GM12878 (cell line): ENCODE results near the gene HNF4A. TPM values are rescaled to one million over a fixed set of nuclear protein-coding genes. Genes with fewer than 3 reads are reported as not detected.

Source experiments
- ATAC-seq: fragments of 200-7000 bp; cut with Tn5 transposase; 3 replicates; pipeline ENCODE4 v1.9.1; 2020; ENCODE audit warnings: mild to moderate bottlenecking, moderate library complexity
- BruUV-seq: library from RNA; stranded (reverse); fragments of 400-500 nt; replicated peaks from 2 replicates; lab custom pipeline; 2021; lab: Mats Ljungman, UMichigan
- CTCF ChIA-PET: fragments of 300-600 bp; sonication (Branson Sonifier 250); formaldehyde crosslinking; extraction: SDS; loops from one replicate; lab custom pipeline; 2021; ENCODE audit warnings: inconsistent platforms; lab: Yijun Ruan, JAX
- POLR2A ChIA-PET: fragments of 350-600 bp; formaldehyde crosslinking; extraction: SDS; loops from one replicate; lab custom pipeline; 2021; ENCODE audit warnings: inconsistent platforms; lab: Charles Lee
- RAD21 ChIA-PET: fragments of 300-600 bp; sonication (Branson Sonifier 250); formaldehyde crosslinking; loops from one replicate; lab custom pipeline; 2023; ENCODE audit warnings: antibody characterized with exemption; ENCODE audit not compliant: unreplicated experiment; lab: Charles Lee
- SMC1A ChIA-PET: fragments of 300-600 bp; sonication (Branson Sonifier 250); formaldehyde crosslinking; loops from one replicate; lab custom pipeline; 2023; ENCODE audit not compliant: unreplicated experiment, uncharacterized antibody; lab: Charles Lee
- DNase-seq: peaks from one replicate; pipeline ENCODE4 v3.0.0-alpha.2; 2011; ENCODE audit warnings: low read depth, low spot score
- FAIRE-seq: peaks from 3 replicates; lab custom pipeline; 2011; peaks lifted over from hg19 to GRCh38; lab: Jason Lieb, UNC
- H2AFZ ChIP-seq: 2 replicates; pipeline ENCODE4 v1.6.0; 2011; ENCODE audit warnings: low read depth, low read length, control low read depth; ENCODE audit not compliant: control insufficient read depth
- H3K27ac ChIP-seq: 2 replicates; pipeline ENCODE4 v1.5.1; 2011; ENCODE audit warnings: control low read depth; ENCODE audit not compliant: control insufficient read depth, insufficient read depth
- H3K27me3 ChIP-seq, 2 experiments: replicated peaks in 1 of 2; 2 replicates each; pipeline versions ENCODE4 v1.6.0 to v1.6.1; 2011; ENCODE audit warnings: low read length in 1 of 2; ENCODE audit not compliant: control insufficient read depth in 2 of 2, insufficient read depth in 2 of 2
- H3K36me3 ChIP-seq, 2 experiments: 2 replicates each; pipeline ENCODE4 v1.5.1; 2011; ENCODE audit warnings: low read length in 1 of 2; ENCODE audit not compliant: control insufficient read depth in 2 of 2, insufficient read depth in 2 of 2
- H3K4me1 ChIP-seq: 2 replicates; pipeline ENCODE4 v1.6.1; 2011; ENCODE audit warnings: mild to moderate bottlenecking, low read length, moderate library complexity, mixed read lengths; ENCODE audit not compliant: control insufficient read depth, insufficient read depth
- H3K4me2 ChIP-seq: 2 replicates; pipeline ENCODE4 v1.6.0; 2011; ENCODE audit warnings: control low read depth; ENCODE audit not compliant: control insufficient read depth, insufficient read depth
- H3K4me3 ChIP-seq: fragments of 200-600 bp; sonication (generic); 2 replicates; pipeline ENCODE4 v1.5.1; 2016
- H3K79me2 ChIP-seq: 2 replicates; pipeline ENCODE4 v1.6.0; 2011; ENCODE audit warnings: low read length; ENCODE audit not compliant: control insufficient read depth, insufficient read depth
- H3K9ac ChIP-seq: 2 replicates; pipeline ENCODE4 v1.8.0; 2011; ENCODE audit warnings: low read length, control low read depth, mixed read lengths; ENCODE audit not compliant: control insufficient read depth, insufficient read depth
- H3K9me3 ChIP-seq: replicated peaks from 3 replicates; pipeline ENCODE4 v1.5.1; 2011; ENCODE audit warnings: mild to moderate bottlenecking, low read length; ENCODE audit not compliant: control insufficient read depth, insufficient read depth
- H4K20me1 ChIP-seq: 2 replicates; pipeline ENCODE4 v1.6.0; 2011; ENCODE audit not compliant: control insufficient read depth, insufficient read depth
- ATF2 ChIP-seq: IDR thresholded peaks from 2 replicates; pipeline ENCODE4 v1.6.1; 2012; ENCODE audit warnings: low read length, inconsistent platforms
- BCL11A ChIP-seq: IDR thresholded peaks from 2 replicates; pipeline ENCODE4 v1.6.1; 2011; ENCODE audit warnings: low read depth, low read length
- BCLAF1 ChIP-seq: fragments of 450-650 bp; IDR thresholded peaks from 2 replicates; pipeline ENCODE4 v1.6.1; 2017; ENCODE audit warnings: antibody characterized with exemption, mild to moderate bottlenecking, moderate library complexity
- BMI1 ChIP-seq: fragments of 450-650 bp; IDR thresholded peaks from 2 replicates; pipeline ENCODE4 v1.6.1; 2016; ENCODE audit warnings: mild to moderate bottlenecking, moderate library complexity, borderline replicate concordance
- CBFB ChIP-seq: IDR thresholded peaks from 2 replicates; pipeline ENCODE4 v1.6.1; 2016; ENCODE audit warnings: antibody characterized with exemption, low read depth
- CREB1 ChIP-seq: IDR thresholded peaks from 2 replicates; pipeline ENCODE4 v1.6.1; 2012; ENCODE audit warnings: low read depth, mild to moderate bottlenecking, inconsistent platforms
- IKZF2 ChIP-seq, 2 experiments: fragments of 450-650 bp; IDR thresholded peaks; 2 replicates each; pipeline ENCODE4 v1.6.1; 2017; ENCODE audit warnings: mild to moderate bottlenecking in 2 of 2, moderate library complexity in 2 of 2
- NBN ChIP-seq: fragments of 450-650 bp; IDR thresholded peaks from 2 replicates; pipeline ENCODE4 v1.6.1; 2016
- NRF1 ChIP-seq: conservative IDR thresholded peaks from 2 replicates; pipeline ENCODE4 v1.6.1; 2011; ENCODE audit warnings: mild to moderate bottlenecking, low read depth, low read length, improper control_type of control experiment
- SIN3A ChIP-seq: IDR thresholded peaks from 2 replicates; pipeline ENCODE4 v1.6.1; 2012; ENCODE audit warnings: low read depth, low read length, improper control_type of control experiment
- WGBS: methylation state at CpG from one replicate; pipeline ENCODE4 v1.1.6; 2016; ENCODE audit warnings: low lambda C conversion rate; ENCODE audit not compliant: insufficient replicate concordance, insufficient coverage; ENCODE audit errors: missing lambda C conversion rate; 5-methylcytosine and 5-hydroxymethylcytosine counted together
- in situ Hi-C: fragments of 300-500 bp; cut with MboI; formaldehyde crosslinking; loops from 9 replicates; pipeline ENCODE4 v1.14.3; 2018; ENCODE audit warnings: mixed read lengths
- intact Hi-C: fragments of 100-400 bp; cut with micrococcal nuclease; formaldehyde crosslinking; loops from one replicate; pipeline ENCODE4 v1.14.2; 2022; ENCODE audit not compliant: unreplicated experiment
- polyA plus RNA-seq, 11 experiments: library from polyadenylated mRNA; depleted of rRNA in 4 of 11; unstranded in 6 of 11; stranded (reverse) in 5 of 11; fragments of >200 nt; fragmentation: Nextera tagmentation in 4 of 11; fragmentation: Illumina TruSeq in 1 of 11; extraction: Ambion mirVana in 4 of 11; extraction: Trizol in 1 of 11; gene quantifications; 1 replicate in 1 of 11; 2 replicates in 10 of 11; pipeline versions ENCODE4 v1.2.1 to v1.2.3, GENCODE V29; 2011 to 2016; ENCODE audit warnings: inconsistent platforms in 2 of 11, missing spikeins in 2 of 11, low read depth in 1 of 11
- total RNA-seq, 4 experiments: library from RNA; depleted of rRNA in 3 of 4; stranded (reverse); fragments of >200 nt in 3 of 4; fragmentation: Illumina TruSeq in 1 of 4; extraction: Trizol in 1 of 4; gene quantifications; 2 replicates each; pipeline versions ENCODE4 v1.2.1 to v1.2.3, GENCODE V29; 2013 to 2021
- TF ChIP-seq, protein P1 (sequence below): IDR thresholded peaks from 2 replicates; pipeline ENCODE4 v1.6.1; 2011; ENCODE audit warnings: low read depth, low read length, improper control_type of control experiment, borderline replicate concordance

The HNF4A gene
- total and polyA plus RNA-seq, 10 of the 15 experiments (the other 5 are each of a cell fraction or from before 2014, with no cell fraction given), result 0.21 TPM; not detected in 9

DNA sequence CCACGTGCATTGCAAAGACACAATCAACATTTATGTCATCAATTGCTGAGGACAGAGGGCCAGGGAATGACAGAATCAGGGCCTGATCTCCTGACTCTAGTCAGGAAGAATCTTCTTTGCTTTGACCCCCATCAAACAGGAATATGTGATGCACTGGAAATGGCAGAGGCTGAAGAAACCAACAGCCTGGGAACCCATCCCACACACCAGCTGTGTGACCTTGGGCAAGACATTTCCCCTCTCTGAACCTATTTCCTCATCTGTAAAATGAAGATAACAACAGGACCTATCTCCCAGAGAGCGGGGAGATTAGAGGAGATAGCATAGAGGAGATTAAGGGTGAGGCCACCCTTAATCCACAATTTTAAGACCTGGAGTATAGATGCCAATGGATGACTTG is 1.5 kb downstream of the HNF4A start:
- POLR2A ChIA-PET, result no interaction called here
- no TSS peak for BruUV-seq

DNA sequence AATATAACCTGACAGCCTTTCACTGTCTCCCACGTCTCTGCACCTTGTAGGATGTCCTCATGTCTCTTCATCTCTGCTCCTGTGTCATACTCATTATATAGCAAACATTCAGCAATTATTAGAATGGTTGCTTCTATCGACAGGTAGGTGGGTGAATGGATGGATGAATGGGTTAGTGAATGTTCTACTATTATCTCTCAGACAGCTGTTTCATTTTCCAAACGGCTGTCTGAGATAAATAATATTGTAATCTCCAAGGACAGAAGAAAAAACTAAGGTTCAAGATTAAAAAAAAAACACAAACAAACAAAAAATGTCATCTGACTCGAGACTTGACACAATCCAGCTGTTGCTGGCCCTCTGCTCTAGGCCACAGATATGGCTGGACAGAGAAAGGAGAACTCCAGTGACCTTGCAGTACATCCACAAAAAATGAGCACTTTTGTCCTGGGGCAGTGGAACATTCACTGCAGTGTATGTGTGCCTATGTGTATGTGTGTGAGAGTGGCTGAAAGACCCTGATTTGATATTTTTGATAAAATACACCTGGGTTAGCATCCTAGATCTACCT is 2.1 kb downstream of the HNF4A start:
- intact Hi-C loops, result no loop called here
- no peak overlapping the region for H3K4me2 ChIP-seq
- H3K36me3 ChIP-seq, result no peaks in the 10 kb centered on the region
- H3K9me3 ChIP-seq, result no peaks in the 10 kb centered on the region
- H3K79me2 ChIP-seq, result no peaks in the 10 kb centered on the region
- no peak overlapping the region for H3K4me3 ChIP-seq
- no peaks in the 10 kb centered on the region for H4K20me1 ChIP-seq
- no peak overlapping the region for H2AFZ ChIP-seq
- POLR2A ChIA-PET, result no interaction called here
- in situ Hi-C loops, result no loop called here
- no peak for FAIRE-seq
- no peak overlapping the region for H3K9ac ChIP-seq
- ATAC-seq, result no peak
- CTCF ChIA-PET, result interaction anchor here (0.6 to 0.7 kb wide), 3 partner anchors 10 to 1306 kb away, joined by 3 to 4 read pairs (median 3); no protein-coding TSS in a partner anchor
- H3K4me1 ChIP-seq, result no peaks in the 10 kb centered on the region
- no TSS peak for BruUV-seq
- H3K27ac ChIP-seq, result no peak overlapping the region
- DNase-seq, result no peak
- RAD21 ChIA-PET, result no interaction called here
- WGBS, result 1% methylated on average over 4 of the region's 4 CpGs
- SMC1A ChIA-PET, result interaction anchor here (1.6 kb wide), 1 partner anchor 10 kb away, joined by 5 read pairs; no protein-coding TSS in a partner anchor
- H3K27me3 ChIP-seq, result no peaks in the 10 kb centered on the region; a peak in 1 of 4 replicates
- TF ChIP-seq ATF2 (no peak), BCLAF1 (no peak), NRF1 (no peak), BCL11A (no peak), NBN (no peak), SIN3A (no peak), IKZF2 (IDR thresholded peaks at IDR 0.05) (no peak), BMI1 (no peak), CREB1 (no peak)
- TF ChIP-seq, protein P1, sequence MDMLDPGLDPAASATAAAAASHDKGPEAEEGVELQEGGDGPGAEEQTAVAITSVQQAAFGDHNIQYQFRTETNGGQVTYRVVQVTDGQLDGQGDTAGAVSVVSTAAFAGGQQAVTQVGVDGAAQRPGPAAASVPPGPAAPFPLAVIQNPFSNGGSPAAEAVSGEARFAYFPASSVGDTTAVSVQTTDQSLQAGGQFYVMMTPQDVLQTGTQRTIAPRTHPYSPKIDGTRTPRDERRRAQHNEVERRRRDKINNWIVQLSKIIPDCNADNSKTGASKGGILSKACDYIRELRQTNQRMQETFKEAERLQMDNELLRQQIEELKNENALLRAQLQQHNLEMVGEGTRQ, result no peak

More for the DNA sequence above, 1.5 kb downstream of the HNF4A start:
- Histone ChIP-seq H3K9me3 (no peaks in the 10 kb centered on the region), H3K27me3 (no peaks in the 10 kb centered on the region; a peak in 1 of 4 replicates), H3K4me2 (no peak overlapping the region), H3K4me3 (no peak overlapping the region), H3K4me1 (peaks cover 3% of the 10 kb centered on the region; the same call in 1 of the 2 replicates), H3K36me3 (no peaks in the 10 kb centered on the region), H2AFZ (no peak overlapping the region), H3K27ac (no peak overlapping the region)
- no peak for ATAC-seq
- ChIA-PET CTCF (no interaction called here), RAD21 (no interaction called here)
- in situ Hi-C loops (no loop called here), intact Hi-C loops (no loop called here)
- no peak for FAIRE-seq
- DNase-seq, result no peak
- TF ChIP-seq CBFB, result no peak
- TF ChIP-seq, all 136 proteins: peak for 0
- Histone ChIP-seq H4K20me1 (no peaks in the 10 kb centered on the region), H3K9ac (no peak overlapping the region), H3K79me2 (no peaks in the 10 kb centered on the region)
- WGBS, result 27% methylated on average over 2 of the region's 2 CpGs
- SMC1A ChIA-PET, result interaction anchor here (1.6 kb wide), 1 partner anchor 11 kb away, joined by 5 read pairs; no protein-coding TSS in a partner anchor
